Measurements from ENCODE around the gene GRAMD4. TPM values are rescaled to one million over a fixed set of nuclear protein-coding genes. Genes with fewer than 3 reads are reported as not detected.

The GRAMD4 gene
- polyA plus RNA-seq, 2 of the 4 experiments (the other 2 are of a cell fraction): 7.7 to 13.1 TPM

DNA sequence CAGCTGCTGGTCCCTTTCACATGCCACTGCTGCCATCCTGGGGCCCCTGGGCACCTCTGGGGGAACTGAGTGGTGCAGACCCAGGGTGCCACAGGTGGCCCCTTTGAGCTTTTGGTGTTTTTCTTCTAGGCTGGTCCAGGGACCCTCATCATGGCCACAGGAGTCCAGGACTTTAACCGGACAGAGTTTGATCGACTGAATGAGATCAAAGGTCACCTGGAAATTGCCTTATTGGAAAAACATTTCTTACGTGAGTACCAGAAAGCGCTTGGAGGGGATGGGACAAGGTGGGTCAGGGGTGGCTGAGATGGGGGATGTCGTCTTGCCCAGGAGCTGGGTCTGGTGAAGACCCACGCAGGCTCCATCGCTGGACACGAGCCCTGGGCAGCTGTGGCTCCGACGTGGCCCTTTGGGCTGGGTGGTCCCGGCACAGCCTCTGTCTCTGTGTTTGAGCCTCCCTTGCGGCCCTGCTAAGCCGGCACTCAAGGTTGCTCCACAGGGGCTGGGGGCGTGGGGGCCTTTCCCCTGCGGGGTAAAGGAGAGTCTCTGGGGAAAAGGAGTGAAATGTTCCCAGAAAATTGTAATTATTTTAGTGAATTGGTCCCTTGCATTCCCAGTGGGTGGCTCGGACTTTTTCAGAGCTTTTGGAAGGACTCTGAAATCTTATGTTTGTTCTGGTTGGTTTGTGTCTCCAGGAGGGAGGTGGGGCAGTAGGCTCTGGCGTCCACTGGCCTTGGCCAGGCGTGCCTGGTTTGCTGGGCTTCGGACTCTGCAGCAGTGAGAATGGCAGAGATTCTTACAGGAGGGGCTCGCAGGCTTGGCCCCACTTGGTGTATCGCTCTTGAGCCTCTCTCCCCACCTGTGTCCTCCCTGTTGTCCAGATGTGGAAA lies 17.8 kb downstream of the GRAMD4 start:
- Histone ChIP-seq H3K27ac (no peak overlapping the region), H3K9me3 (no peaks in the 10 kb centered on the region), H3K4me1 (peaks cover 23% of the 10 kb centered on the region), H3K4me3 (no peak overlapping the region), H3K4me2 (no peak overlapping the region)
- TF ChIP-seq RAD21 (conservative IDR thresholded peaks at IDR 0.05 in 1 of 2, IDR thresholded peaks at IDR 0.05 in 1 of 2) (no peak), FOSB (CRISPR knock-in tag; IDR thresholded peaks at IDR 0.05) (no peak), HOXA7 (CRISPR knock-in tag; IDR thresholded peaks at IDR 0.05) (no peak), CHD4 (IDR thresholded peaks at IDR 0.05; ENCODE audit: borderline replicate concordance) (no peak), RFX5 (IDR thresholded peaks at IDR 0.05) (no peak), CEBPB (IDR thresholded peaks at IDR 0.05) (no peak), NFE2L2 (conservative IDR thresholded peaks at IDR 0.05; ENCODE audit: low read length) (no peak), MAZ (IDR thresholded peaks at IDR 0.05; ENCODE audit: borderline replicate concordance, low read depth, low read length) (no peak), HDAC2 (IDR thresholded peaks at IDR 0.05) (no peak), PHF8 (IDR thresholded peaks at IDR 0.05; ENCODE audit: borderline replicate concordance, low read depth) (no peak), HEYL (CRISPR knock-in tag; IDR thresholded peaks at IDR 0.05) (no peak), GATA3 (IDR thresholded peaks at IDR 0.05; ENCODE audit: borderline replicate concordance) (no peak)
- TF ChIP-seq, protein P1, sequence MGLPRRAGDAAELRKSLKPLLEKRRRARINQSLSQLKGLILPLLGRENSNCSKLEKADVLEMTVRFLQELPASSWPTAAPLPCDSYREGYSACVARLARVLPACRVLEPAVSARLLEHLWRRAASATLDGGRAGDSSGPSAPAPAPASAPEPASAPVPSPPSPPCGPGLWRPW (IDR thresholded peaks at IDR 0.05): no peak
- TF ChIP-seq, protein P2, sequence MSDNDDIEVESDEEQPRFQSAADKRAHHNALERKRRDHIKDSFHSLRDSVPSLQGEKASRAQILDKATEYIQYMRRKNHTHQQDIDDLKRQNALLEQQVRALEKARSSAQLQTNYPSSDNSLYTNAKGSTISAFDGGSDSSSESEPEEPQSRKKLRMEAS (IDR thresholded peaks at IDR 0.05): no peak
- TF ChIP-seq, protein P3, sequence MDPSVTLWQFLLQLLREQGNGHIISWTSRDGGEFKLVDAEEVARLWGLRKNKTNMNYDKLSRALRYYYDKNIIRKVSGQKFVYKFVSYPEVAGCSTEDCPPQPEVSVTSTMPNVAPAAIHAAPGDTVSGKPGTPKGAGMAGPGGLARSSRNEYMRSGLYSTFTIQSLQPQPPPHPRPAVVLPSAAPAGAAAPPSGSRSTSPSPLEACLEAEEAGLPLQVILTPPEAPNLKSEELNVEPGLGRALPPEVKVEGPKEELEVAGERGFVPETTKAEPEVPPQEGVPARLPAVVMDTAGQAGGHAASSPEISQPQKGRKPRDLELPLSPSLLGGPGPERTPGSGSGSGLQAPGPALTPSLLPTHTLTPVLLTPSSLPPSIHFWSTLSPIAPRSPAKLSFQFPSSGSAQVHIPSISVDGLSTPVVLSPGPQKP (IDR thresholded peaks at IDR 0.05; ENCODE audit: low read depth, low read length): no peak
- 91% methylated on average over 16 of the region's 21 CpGs for WGBS (ENCODE audit: missing lambda C conversion rate)
- no peak for DNase-seq (ENCODE audit: low read depth in 1 of 2, low spot score in 1 of 2)
- ChIA-PET CTCF (no interaction called here), POLR2A (no interaction called here)
- no peak for ATAC-seq
- no peak for FAIRE-seq

DNA sequence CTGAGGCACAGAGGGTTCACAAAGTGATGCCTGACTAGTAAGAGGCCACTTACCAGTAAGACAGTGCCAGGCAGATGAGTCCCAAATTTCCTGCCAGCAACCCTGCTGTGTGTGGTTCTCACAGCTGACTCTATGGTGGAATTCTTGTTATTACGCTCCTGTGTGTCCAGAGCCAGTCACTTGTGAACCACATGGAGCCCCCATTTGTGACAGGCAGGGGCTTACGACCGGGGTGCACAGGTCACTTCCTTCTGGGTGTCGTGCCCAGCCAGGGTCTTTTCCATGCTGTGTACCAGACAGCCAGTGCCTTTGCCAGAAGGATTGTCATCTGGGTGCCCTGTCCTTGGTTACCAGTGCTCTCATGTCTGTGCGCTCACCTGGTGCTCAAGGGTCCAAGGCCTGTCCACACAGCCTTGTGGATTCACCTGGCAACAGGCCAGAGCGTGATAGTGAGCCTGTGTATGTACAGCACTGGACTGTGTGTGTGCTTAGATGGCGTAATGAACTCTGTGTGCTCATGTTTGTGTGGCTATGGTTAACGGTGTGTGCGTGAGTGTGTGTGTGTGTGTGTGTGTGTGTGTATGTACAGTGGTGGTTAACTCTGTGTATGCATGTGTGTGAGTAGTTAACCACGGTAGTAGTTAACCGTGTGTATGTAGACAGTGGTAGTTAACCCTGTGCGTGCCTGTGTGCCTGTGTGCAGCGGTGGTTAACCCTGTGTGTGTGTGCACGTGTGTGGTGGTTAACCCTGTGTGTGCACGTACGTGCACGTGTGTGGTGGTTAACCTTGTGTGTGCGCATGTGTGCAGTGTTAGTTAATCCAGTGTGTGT lies 18.6 kb downstream of the GRAMD4 start:
- ATAC-seq: no peak; a peak in 1 of 6 replicates
- Histone ChIP-seq H3K4me3 (no peak overlapping the region), H3K4me1 (peaks cover 23% of the 10 kb centered on the region), H3K9me3 (no peaks in the 10 kb centered on the region), H3K4me2 (no peak overlapping the region), H3K27ac (no peak overlapping the region)
- ChIA-PET POLR2A (no interaction called here), CTCF (no interaction called here)
- DNase-seq (ENCODE audit: low read depth in 1 of 2, low spot score in 1 of 2): no peak
- WGBS (ENCODE audit: missing lambda C conversion rate): 80% methylated on average over 17 of the region's 18 CpGs
- TF ChIP-seq ZFP36 (IDR thresholded peaks at IDR 0.05; ENCODE audit: borderline replicate concordance, partially characterized antibody): no peak
- FAIRE-seq: no peak

DNA sequence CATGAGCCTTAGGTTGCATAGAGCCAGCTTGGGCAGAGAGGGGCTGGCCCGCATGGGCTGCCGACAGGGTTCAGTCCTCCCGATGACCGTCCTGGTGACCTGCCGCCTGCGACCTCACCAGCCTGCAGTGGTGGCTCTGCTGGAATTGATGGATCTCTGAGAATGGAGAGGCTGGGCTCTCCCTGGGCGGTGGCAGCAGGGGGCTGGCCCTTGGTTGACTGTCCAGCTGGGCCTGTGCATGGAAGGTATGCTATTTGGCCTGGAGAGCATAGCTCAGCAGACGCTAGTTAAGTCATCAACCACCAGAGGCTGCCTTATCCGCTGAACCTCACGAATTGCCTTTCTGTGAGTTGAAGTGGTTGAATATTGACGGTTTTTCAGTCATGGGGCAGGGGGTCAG lies 19.7 kb downstream of the GRAMD4 start:
- ChIA-PET POLR2A (no interaction called here), CTCF (interaction anchor here (1.3 kb wide), 1 partner anchor 26 kb away, joined by 3 read pairs; no protein-coding TSS in a partner anchor)
- no peak for ATAC-seq
- Histone ChIP-seq H3K4me1 (peaks cover 13% of the 10 kb centered on the region), H3K4me3 (no peak overlapping the region), H3K4me2 (no peak overlapping the region), H3K9me3 (no peaks in the 10 kb centered on the region), H3K27ac (no peak overlapping the region)
- DNase-seq (ENCODE audit: low read depth in 1 of 2, low spot score in 1 of 2): no peak
- no peak for FAIRE-seq
- 92% methylated on average over 10 of the region's 11 CpGs for WGBS (ENCODE audit: missing lambda C conversion rate)
- TF ChIP-seq HDAC2 (IDR thresholded peaks at IDR 0.05) (no peak), FOXS1 (CRISPR knock-in tag; IDR thresholded peaks at IDR 0.05) (no peak), PHF8 (IDR thresholded peaks at IDR 0.05; ENCODE audit: borderline replicate concordance, low read depth) (no peak), MAZ (IDR thresholded peaks at IDR 0.05; ENCODE audit: borderline replicate concordance, low read depth, low read length) (no peak), CEBPB (IDR thresholded peaks at IDR 0.05) (no peak), HEYL (CRISPR knock-in tag; IDR thresholded peaks at IDR 0.05) (no peak), ZC3H11A (IDR thresholded peaks at IDR 0.05) (no peak), RARB (CRISPR knock-in tag; IDR thresholded peaks at IDR 0.05) (no peak)
- TF ChIP-seq, protein P4, sequence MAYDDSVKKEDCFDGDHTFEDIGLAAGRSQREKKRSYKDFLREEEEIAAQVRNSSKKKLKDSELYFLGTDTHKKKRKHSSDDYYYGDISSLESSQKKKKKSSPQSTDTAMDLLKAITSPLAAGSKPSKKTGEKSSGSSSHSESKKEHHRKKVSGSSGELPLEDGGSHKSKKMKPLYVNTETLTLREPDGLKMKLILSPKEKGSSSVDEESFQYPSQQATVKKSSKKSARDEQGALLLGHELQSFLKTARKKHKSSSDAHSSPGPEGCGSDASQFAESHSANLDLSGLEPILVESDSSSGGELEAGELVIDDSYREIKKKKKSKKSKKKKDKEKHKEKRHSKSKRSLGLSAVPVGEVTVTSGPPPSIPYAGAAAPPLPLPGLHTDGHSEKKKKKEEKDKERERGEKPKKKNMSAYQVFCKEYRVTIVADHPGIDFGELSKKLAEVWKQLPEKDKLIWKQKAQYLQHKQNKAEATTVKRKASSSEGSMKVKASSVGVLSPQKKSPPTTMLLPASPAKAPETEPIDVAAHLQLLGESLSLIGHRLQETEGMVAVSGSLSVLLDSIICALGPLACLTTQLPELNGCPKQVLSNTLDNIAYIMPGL (CRISPR knock-in tag; IDR thresholded peaks at IDR 0.05; ENCODE audit: borderline replicate concordance): no peak
- TF ChIP-seq, protein P3 (IDR thresholded peaks at IDR 0.05; ENCODE audit: low read depth, low read length): no peak
- TF ChIP-seq, protein P5, sequence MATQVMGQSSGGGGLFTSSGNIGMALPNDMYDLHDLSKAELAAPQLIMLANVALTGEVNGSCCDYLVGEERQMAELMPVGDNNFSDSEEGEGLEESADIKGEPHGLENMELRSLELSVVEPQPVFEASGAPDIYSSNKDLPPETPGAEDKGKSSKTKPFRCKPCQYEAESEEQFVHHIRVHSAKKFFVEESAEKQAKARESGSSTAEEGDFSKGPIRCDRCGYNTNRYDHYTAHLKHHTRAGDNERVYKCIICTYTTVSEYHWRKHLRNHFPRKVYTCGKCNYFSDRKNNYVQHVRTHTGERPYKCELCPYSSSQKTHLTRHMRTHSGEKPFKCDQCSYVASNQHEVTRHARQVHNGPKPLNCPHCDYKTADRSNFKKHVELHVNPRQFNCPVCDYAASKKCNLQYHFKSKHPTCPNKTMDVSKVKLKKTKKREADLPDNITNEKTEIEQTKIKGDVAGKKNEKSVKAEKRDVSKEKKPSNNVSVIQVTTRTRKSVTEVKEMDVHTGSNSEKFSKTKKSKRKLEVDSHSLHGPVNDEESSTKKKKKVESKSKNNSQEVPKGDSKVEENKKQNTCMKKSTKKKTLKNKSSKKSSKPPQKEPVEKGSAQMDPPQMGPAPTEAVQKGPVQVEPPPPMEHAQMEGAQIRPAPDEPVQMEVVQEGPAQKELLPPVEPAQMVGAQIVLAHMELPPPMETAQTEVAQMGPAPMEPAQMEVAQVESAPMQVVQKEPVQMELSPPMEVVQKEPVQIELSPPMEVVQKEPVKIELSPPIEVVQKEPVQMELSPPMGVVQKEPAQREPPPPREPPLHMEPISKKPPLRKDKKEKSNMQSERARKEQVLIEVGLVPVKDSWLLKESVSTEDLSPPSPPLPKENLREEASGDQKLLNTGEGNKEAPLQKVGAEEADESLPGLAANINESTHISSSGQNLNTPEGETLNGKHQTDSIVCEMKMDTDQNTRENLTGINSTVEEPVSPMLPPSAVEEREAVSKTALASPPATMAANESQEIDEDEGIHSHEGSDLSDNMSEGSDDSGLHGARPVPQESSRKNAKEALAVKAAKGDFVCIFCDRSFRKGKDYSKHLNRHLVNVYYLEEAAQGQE (IDR thresholded peaks at IDR 0.05): no peak
